Stimulated activated CD8-positive, alpha-beta memory T cell treated with anti-CD3 and anti-CD28 coated beads, Interleukin-7, amount 100 ng/mL, for 4 hours (primary cell): ENCODE measurements around the gene EIF3D.

Source experiments
- DNase-seq, 2 donors: peaks; one replicate each; pipeline ENCODE4 v3.0.0-alpha.2; 2020; ENCODE audit warnings: low read depth in 2 of 2

The EIF3D gene

GRCh38 chr22:36507518-36508010, 21.4 kb downstream of the EIF3D start:
- DNase-seq = no peak

GRCh38 chr22:36506637-36507517, 22.1 kb downstream of the EIF3D start, which contains the start of gene FOXRED2:
FOXRED2 (minus strand) TSS chr22:36507040; CDS start chr22:36506422, 618 bp downstream.
- DNase-seq = peak; percentile 60 to 84

GRCh38 chr22:36505998-36506635, 22.8 kb downstream of the EIF3D start:
- no peak for DNase-seq

- no peak for DNase-seq
These were observed 30.9 kb downstream of the EIF3D start for GRCh38 chr22:36497910-36498665.

GRCh38 chr22:36493690-36494110, 35.3 kb downstream of the EIF3D start:
- no peak for DNase-seq

GRCh38 chr22:36492109-36492508, 36.9 kb downstream of the EIF3D start:
- no peak for DNase-seq

- no peak for DNase-seq
These were observed 37.8 kb downstream of the EIF3D start for GRCh38 chr22:36491155-36491554.

GRCh38 chr22:36486619-36487384, 42.2 kb downstream of the EIF3D start:
- DNase-seq = peak; percentile 42 to 54

- DNase-seq = peak; percentile 89 to 93
These were observed 47.4 kb downstream of the EIF3D start, which contains the start of gene TXN2 for GRCh38 chr22:36481393-36482168. TXN2 (minus strand) TSS chr22:36481640; CDS start chr22:36480837, 803 bp downstream.

- no peak for DNase-seq
These were observed 48.0 kb downstream of the EIF3D start for GRCh38 chr22:36480941-36481392.

GRCh38 chr22:36478966-36479365, 50.0 kb downstream of the EIF3D start:
- no peak for DNase-seq

GRCh38 chr22:36475341-36475740, 53.6 kb downstream of the EIF3D start:
- DNase-seq = no peak

- DNase-seq = no peak
These were observed 56.3 kb downstream of the EIF3D start for GRCh38 chr22:36472689-36473088.

- DNase-seq = no peak
These were observed 57.6 kb downstream of the EIF3D start for GRCh38 chr22:36471341-36471821.

- DNase-seq = no peak
These were observed 58.0 kb downstream of the EIF3D start for GRCh38 chr22:36470994-36471331.

- DNase-seq = peak; percentile 72 to 75
These were observed 58.6 kb downstream of the EIF3D start for GRCh38 chr22:36470162-36470993.

GRCh38 chr22:36469094-36469710, 59.8 kb downstream of the EIF3D start:
- no peak for DNase-seq

- no peak for DNase-seq
These were observed 61.0 kb downstream of the EIF3D start for GRCh38 chr22:36467946-36468345.
